SK-N-SH treated with all-trans-retinoic acid at 6 μM for 48 hours (cell line): ENCODE results near the gene MYDGF.
A peak's percentile ranks its signal among the peaks of the same experiment; 100 is the strongest.

ENCODE experiments used
- ATAC-seq: fragments of 200-7000 bp; cut with Tn5 transposase; 3 replicates; pipeline ENCODE4 v1.9.1; 2020; ENCODE audit warnings: mild to moderate bottlenecking, moderate library complexity
- BACH2 ChIP-seq: fragments of 250-450 bp; sonication (Bioruptor Pico); IDR thresholded peaks from 2 replicates; pipeline ENCODE4 v1.9.0; 2021; ENCODE audit warnings: mild to moderate bottlenecking, borderline replicate concordance
- CREB5 ChIP-seq: fragments of 250-450 bp; sonication (Bioruptor Pico); IDR thresholded peaks from 2 replicates; pipeline ENCODE4 v1.5.1; 2020; ENCODE audit warnings: low read depth, mild to moderate bottlenecking, moderate library complexity
- ZNF70 ChIP-seq: fragments of 450-650 bp; formaldehyde crosslinking; IDR thresholded peaks from 2 replicates; pipeline ENCODE4 v1.5.0; 2020; ENCODE audit warnings: mild to moderate bottlenecking, moderate library complexity

Gene MYDGF

GRCh38 chr19:4609878-4610511, 60.1 kb downstream of the MYDGF start:
- TF ChIP-seq CREB5 (CRISPR knock-in tag) = no peak
- no peak for TF ChIP-seq ZNF70 (CRISPR knock-in tag)
- no peak for TF ChIP-seq BACH2 (CRISPR knock-in tag)
- peak; percentile 57 for ATAC-seq
